Neural crest cell (in vitro differentiated cells): Measurements from ENCODE around the gene BPIFB3. TPM values are rescaled to one million over a fixed set of nuclear protein-coding genes. Genes with fewer than 3 reads are reported as not detected.

Experiments
- DNase-seq: peaks from one replicate; pipeline ENCODE4 v3.0.0; 2021; ENCODE audit warnings: low read depth, mixed read lengths, low spot score
- H3K27ac Mint-ChIP-seq: one replicate; pipeline ENCODE4 v1.8.0; 2021; ENCODE audit warnings: mild to moderate bottlenecking, mixed read lengths; ENCODE audit not compliant: unreplicated experiment
- H3K27me3 Mint-ChIP-seq: 2 replicates; pipeline ENCODE4 v1.8.0; 2021; ENCODE audit warnings: low read depth, mild to moderate bottlenecking, mixed read lengths
- H3K36me3 Mint-ChIP-seq: 2 replicates; pipeline ENCODE4 v1.8.0; 2021; ENCODE audit warnings: low read depth, mild to moderate bottlenecking, mixed read lengths
- H3K4me1 Mint-ChIP-seq: 2 replicates; pipeline ENCODE4 v1.8.0; 2021; ENCODE audit warnings: mixed read lengths
- H3K4me3 Mint-ChIP-seq: one replicate; pipeline ENCODE4 v1.8.0; 2021; ENCODE audit warnings: mild to moderate bottlenecking, mixed read lengths
- H3K9me3 Mint-ChIP-seq: 2 replicates; pipeline ENCODE4 v1.8.0; 2021; ENCODE audit warnings: mixed read lengths
- total RNA-seq: library from RNA; stranded (reverse); gene quantifications from 2 replicates; pipeline ENCODE4 v1.2.1, GENCODE V29; 2021
- TF ChIP-seq, protein P1 (sequence below): fragments of 200-600 bp; sonication (generic); conservative IDR thresholded peaks from 2 replicates; pipeline ENCODE4 v1.5.0; 2021; ENCODE audit warnings: antibody characterized with exemption, mild to moderate bottlenecking

Gene BPIFB3
- total RNA-seq, 1 donor from 2014 or later, result not detected

DNA sequence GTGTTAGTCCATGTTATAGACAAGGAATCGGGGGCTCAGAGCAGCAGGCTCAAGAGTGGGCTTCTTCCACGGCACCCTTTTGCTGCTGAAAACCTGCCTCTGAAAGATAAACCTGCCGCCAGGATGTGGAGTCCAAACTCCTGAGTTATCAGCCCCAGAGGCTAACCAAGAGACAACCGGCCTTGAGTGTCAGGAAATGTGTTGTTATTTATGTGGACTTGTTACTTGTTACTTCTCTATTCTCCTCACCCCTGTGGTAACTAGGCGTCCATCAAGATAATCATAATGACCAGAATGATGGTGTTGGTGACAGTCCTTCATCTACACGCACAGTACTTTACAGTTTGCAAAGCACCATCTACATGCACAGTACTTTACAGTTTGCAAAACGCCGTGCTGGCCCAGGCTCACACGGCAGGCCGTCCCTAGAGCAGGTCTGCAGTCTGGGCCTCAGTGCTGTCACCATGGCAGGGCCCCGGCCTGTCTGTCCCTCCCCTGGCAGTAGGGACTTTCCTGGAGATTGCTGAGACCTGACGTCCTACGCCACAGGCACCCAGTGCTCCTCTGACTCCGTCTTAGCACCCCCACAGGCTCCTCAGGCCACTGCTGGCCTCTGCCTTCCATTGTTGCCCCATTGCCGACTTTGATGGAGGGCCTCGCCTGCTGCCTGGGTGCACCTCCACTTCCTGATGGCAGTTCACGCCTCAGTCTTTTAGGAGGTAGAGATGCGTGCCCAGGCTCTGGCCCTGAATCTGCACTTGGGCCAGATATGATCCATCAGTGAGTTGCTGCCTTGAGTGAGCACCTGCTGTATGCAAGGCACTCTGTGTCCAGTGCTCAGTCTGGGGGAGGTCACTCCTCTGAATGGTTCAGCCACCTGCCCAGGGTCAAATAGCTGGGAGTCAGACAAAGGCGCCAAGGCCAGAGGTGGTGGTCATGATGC, 16.7 kb downstream of the BPIFB3 start:
- Mint-ChIP-seq H3K4me1 (peaks cover 5% of the 10 kb centered on the region), H3K27ac (peak overlapping the region; percentile 5), H3K36me3 (no peaks in the 10 kb centered on the region), H3K27me3 (peaks cover 3% of the 10 kb centered on the region), H3K9me3 (no peaks in the 10 kb centered on the region), H3K4me3 (no peak overlapping the region)
- no peak for DNase-seq
- TF ChIP-seq, protein P1, sequence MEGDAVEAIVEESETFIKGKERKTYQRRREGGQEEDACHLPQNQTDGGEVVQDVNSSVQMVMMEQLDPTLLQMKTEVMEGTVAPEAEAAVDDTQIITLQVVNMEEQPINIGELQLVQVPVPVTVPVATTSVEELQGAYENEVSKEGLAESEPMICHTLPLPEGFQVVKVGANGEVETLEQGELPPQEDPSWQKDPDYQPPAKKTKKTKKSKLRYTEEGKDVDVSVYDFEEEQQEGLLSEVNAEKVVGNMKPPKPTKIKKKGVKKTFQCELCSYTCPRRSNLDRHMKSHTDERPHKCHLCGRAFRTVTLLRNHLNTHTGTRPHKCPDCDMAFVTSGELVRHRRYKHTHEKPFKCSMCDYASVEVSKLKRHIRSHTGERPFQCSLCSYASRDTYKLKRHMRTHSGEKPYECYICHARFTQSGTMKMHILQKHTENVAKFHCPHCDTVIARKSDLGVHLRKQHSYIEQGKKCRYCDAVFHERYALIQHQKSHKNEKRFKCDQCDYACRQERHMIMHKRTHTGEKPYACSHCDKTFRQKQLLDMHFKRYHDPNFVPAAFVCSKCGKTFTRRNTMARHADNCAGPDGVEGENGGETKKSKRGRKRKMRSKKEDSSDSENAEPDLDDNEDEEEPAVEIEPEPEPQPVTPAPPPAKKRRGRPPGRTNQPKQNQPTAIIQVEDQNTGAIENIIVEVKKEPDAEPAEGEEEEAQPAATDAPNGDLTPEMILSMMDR, result no peak

GRCh38 chr20:33071198-33071597, 17.5 kb downstream of the BPIFB3 start:
- Mint-ChIP-seq H3K9me3 (no peaks in the 10 kb centered on the region), H3K27ac (no peak overlapping the region)

DNA sequence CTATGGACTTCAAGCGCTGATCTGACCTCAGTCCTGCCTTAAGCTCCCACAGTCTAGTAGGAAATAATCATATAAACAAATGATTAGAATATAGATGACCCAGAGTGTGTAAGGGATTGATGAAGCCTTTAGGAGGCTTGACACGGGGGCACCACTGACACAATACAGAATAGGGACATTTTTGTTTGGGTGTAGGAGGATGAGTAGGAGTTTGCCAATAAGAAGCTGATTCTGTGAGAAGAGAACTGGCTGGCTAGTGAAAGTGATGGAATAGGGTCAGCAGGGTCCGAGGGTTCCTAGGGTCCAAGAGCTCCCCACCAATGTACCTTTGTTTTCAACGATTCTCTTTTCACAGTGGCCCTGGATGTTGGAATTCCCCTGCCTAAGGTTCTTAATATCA, 18.7 kb downstream of the BPIFB3 start:
- Mint-ChIP-seq H3K4me3 (no peak overlapping the region), H3K27ac (no peak overlapping the region), H3K4me1 (peaks cover 5% of the 10 kb centered on the region), H3K36me3 (no peaks in the 10 kb centered on the region), H3K9me3 (no peaks in the 10 kb centered on the region), H3K27me3 (peaks cover 6% of the 10 kb centered on the region)
- no peak for DNase-seq
- TF ChIP-seq, protein P1, result no peak

More at GRCh38 chr20:33071198-33071597, 17.5 kb downstream of the BPIFB3 start:
- H3K36me3 Mint-ChIP-seq, result no peaks in the 10 kb centered on the region
- no peak for DNase-seq
- TF ChIP-seq, protein P1, result no peak
- peaks cover 6% of the 10 kb centered on the region for H3K27me3 Mint-ChIP-seq
- no peak overlapping the region for H3K4me3 Mint-ChIP-seq
- H3K4me1 Mint-ChIP-seq, result peaks cover 5% of the 10 kb centered on the region

- no peak overlapping the region for H3K27ac Mint-ChIP-seq
- TF ChIP-seq, protein P1, result no peak
- DNase-seq, result no peak
- H3K27me3 Mint-ChIP-seq, result peaks cover 6% of the 10 kb centered on the region
- peaks cover 5% of the 10 kb centered on the region for H3K4me1 Mint-ChIP-seq
- H3K36me3 Mint-ChIP-seq, result no peaks in the 10 kb centered on the region
- H3K9me3 Mint-ChIP-seq, result no peaks in the 10 kb centered on the region
- no peak overlapping the region for H3K4me3 Mint-ChIP-seq
Observed at GRCh38 chr20:33072813-33073212, 19.1 kb downstream of the BPIFB3 start.

- Mint-ChIP-seq H3K9me3 (no peaks in the 10 kb centered on the region), H3K4me1 (peaks cover 5% of the 10 kb centered on the region), H3K36me3 (no peaks in the 10 kb centered on the region), H3K27ac (no peak overlapping the region), H3K4me3 (no peak overlapping the region), H3K27me3 (peaks cover 6% of the 10 kb centered on the region)
- TF ChIP-seq, protein P1, result no peak
- DNase-seq, result no peak
Observed at GRCh38 chr20:33074675-33075074, 21.0 kb downstream of the BPIFB3 start.
